HG02938 (cell line): ENCODE measurements around the gene OAT.
A peak's percentile ranks its signal among the peaks of the same experiment; 100 is the strongest.

Experiments
- ATAC-seq: cut with Tn5 transposase; IDR thresholded peaks from one replicate; pipeline ENCODE4 v1.9.1; 2021; ENCODE audit warnings: mild to moderate bottlenecking, moderate library complexity; ENCODE audit not compliant: unreplicated experiment

Gene OAT

DNA sequence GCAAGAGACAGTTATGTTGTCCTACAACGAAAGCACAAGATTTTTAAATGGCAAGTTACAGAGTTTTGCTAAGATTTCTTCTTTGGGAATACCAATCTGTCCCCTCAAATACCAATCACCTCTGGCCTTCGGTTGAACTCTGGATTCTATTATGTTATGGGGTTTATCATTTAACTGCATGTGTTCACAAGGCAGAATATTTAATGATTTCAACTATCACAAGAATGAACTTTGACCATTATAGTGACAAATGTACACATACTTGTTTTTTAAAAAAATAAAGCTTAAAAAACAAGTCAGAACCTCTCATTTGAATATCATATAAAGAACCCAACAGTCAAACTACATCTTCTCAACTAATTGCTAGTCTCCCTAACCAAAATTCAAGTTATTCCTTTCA lies 11.3 kb downstream of the OAT start:
- ATAC-seq = no peak

DNA sequence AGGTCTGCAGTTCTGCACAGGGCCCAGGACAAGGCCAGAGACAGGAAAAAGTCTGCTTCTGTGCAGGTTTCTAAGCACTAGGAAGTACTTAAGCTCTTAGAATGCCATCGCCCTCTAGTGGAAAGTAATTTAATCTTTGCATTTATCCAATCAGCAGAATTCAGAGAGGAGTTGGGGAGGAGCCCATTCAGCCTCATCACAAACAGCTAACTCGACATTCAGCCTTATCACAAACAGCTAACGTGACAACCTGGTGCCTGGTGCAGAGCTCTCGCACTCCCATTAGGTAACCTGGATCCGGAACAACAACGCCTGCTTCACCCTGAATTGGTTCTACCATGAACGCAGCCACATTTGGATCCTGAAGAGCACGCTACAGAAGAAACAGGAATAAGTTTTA lies 15.2 kb downstream of the OAT start:
- ATAC-seq = peak; percentile 96

DNA sequence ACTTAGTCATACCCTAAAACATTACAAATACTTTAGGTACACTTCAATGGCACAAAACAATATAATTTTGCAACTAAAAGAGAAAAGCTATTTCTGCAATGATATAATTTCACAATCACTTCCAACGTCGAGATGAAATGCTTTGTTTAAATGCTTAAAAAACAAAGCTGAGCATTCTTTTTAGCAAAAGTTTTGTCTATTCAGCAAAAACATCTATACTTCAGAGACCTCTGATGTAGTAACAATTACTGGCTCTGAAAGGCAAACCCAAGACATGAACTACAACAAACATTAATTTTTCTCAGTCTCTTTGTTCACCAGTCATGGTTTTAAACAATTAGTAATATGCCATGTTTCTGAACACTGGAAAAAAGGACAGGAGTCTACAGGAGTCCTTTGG lies 16.4 kb downstream of the OAT start:
- ATAC-seq = no peak

DNA sequence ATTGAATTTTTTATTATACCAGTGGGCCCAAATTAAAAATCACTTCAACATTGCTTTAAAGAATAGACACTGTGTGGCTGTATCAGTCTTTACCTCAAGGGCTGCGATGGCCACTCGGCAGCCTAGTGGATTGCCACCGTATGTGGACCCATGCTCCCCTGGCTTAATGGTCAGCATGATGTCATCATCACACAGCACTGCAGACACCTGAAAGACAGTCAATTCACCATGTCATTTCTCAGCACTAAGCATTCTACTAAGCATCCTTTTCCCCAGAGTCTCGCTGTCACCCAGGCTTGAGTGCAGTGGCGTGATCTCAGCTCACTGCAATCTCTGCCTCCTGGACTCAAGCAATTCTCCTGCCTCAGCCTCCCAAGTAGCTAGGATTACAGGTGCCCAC lies 17.1 kb downstream of the OAT start:
- no peak for ATAC-seq

DNA sequence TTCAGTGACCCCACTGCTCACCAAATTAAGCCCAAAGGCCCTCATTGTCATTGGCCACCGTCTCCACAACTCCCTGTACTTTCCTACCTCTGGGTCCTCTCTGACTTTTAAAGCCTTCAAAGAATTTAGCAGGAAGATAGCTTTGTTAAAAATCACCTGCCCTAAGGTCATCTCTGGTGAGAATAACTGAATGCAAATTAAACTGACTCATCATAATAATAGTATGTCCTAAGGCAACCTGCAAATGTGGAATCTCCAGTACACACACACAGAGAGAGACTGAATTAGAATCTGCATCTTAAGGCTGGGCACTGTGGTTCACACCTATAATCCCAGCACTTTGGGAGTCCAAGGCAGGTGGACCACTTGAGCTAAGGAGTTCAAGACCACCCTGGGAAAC lies 24.1 kb downstream of the OAT start:
- ATAC-seq = no peak

DNA sequence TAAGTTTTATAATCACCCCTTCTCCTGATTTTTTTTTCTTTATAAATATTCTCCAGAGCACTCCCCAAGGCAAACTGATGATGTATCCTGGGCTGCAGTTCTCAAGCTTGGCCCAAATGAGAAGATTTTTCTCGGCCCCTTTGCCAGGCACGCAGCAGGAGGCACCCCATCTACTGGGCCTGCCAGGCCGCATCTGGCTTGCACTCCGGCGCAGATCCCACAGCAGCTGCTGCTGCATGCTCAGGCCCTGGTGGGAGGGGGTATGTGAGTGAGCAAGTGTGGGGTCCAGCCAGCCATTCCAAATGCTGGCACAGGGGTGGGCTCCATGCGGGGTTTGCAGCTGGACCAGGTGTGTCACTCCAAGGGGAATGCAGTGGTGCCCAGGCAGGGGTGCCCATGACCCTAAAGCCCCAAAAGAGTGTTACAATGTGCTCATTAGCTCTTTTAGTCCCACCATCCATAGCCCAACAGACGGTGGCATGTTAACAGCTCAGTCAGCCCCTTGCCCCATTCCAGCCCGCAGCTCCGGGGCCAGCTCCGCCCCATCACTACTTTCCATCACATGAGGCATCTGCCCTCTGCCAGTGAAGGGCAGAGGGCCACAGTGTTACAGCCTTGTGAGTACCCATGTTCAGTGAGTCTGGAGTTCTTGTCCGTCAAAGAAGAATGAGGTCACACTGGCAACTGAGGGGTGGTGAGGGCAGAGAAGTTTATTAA lies 25.9 kb downstream of the OAT start:
- ATAC-seq = no peak

DNA sequence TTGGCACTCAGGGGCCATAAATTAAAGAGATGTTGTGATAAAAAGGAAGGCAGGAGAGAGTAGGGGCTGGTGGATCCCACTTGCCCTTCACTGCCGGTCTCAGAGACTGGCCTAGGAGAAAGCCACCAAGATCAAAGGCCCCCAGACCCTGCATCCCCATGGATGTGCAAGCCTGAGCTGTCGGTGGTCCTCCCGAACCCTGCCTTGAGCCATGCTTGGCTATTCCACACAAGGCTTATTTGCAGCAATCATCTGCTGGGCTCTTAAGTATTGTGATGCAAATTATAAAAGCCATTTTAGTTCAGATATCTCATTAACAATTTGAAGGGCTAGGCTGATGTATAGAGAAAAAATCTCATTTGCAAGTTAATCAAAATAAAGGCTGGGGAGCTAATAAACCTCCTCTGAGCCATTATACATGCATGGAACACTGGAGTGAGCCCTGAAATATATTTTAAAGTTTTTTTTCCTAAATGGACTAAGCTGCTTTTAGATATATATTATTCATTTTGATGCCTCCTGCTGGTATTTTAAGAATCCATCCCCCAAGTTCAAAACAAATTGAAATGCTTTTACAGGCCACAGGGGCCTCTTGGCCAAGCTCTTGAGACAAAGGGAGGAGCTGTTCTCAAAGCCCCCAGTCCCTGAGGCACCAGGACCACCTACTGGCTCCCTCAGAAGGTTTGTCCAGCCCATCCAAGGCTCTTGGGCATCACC lies 28.1 kb downstream of the OAT start:
- no peak for ATAC-seq

DNA sequence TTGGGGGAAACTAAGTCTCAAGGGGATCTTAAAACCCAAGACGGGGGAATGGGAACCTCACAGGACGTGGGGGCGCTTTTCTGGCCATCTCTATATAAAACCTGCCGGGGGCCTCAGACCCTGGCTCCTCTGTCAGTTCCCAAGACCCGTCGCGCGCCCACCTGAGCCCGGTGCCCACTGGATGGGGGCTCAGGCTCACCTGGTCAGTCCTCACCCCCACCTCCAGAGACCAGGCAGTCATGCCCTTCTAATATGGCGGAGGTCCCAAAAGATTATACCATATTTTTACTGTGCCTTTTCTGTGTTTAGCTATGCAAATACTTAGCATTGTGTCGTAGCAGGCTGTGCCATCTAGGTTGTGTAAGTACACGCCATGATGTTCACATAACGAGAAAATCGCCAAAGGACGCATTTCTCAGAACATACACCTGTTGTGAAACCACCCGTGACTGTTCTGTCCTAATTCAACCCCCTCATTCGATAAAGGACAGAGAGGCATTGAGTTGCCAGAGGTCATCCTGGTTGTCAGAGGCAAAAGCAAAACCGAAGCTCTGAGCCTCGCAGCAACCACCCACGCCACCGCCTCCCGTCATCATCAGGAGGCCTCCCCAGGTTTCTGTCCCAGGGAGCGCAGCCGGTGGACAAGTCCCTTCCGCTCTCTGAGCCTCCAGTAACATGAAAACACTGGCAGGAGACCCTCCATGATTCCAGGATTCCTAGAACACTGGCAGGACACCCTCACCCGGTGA lies 28.9 kb downstream of the OAT start:
- ATAC-seq = no peak

DNA sequence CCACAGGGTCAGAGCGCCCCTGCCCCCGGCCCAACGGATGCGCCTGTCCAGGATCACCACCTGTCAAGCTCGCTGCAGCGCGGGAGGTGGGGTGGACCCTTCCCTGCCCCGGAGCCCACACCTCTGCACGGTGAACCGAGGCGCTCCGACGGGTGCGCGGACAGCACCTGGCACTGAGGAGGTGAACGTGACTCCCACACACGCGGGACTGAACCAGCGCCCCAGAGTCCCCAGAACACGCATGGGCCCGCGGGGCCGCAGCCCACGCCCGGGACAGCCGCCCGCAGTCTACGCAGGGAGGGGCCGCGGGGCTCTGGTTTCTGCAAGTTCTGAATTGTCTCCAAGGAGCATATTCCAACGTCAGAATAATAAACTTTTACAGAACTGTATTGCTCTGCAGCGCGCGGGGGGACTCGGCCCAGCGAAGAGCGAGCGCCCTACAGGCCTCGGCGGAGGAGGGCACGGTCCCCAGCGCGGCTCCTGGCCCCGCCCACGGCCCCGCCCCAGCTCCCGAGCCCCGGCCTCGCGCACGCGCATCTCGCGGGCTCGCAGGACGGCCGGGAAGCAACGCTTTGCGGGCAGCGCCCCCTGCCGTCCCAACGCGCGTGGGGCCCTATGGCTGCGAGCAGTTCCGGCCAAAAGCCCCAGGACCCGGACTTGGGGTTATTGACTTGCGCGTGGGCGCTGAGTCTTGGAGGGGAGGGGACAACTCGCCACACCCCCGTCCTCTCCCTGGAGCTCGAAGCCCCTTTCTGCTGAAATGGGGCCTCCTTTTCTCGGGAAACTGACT lies 29.7 kb downstream of the OAT start:
- peak; percentile 69 for ATAC-seq

DNA sequence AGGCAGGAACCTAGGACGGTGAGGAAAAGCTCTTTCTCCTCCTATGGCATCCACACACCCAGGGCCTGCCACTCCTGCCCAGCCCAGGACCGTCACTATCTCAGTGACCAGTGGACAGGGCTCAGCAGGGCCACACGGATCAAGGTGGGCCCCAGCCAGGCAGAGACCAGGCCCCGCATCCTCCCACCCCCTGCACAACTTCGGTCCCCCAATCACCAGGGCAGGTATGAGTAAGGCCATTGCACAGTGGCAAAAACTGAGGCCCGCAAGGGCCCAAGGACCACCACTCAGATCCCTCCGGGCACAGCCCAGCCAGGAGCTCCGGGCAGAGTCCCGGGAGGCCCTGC lies 30.3 kb downstream of the OAT start:
- no peak for ATAC-seq

DNA sequence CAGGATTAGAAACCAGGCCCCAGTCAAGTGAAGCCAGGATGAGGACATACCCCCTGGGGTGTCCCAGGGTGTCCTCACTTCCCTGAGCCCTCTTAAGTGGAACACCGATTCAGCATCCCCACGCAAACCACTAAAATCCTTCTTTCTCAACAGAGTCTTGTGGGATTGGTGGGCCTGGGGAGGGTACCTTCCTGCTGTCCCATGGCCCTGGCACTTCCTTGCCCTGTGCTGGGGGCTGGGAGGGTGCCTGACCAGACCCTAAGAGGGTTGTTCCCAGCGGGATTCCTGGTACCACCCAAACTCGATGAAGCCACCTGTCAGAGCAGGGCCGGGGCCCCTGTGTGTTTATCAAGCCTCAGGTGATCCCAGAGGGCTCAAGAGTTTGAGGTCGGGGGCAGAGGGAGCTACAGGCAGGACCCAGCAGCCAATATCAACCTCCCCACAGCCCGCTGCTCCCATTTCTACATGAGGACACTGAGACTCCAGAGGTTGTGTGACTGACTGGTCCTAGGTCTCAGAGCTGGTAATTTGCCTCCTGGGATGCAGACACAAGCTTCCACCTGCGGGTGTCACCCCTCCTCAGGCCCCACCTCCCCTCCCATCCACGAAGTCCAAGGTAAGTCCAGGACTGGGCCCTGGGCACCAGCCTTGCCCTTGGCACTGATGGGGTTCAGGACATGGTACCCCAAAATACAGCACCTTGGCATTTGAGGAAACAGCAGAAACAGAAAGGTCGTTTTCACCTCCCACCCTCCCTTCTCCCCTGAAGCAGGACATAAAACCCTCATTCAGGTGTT lies 31.4 kb downstream of the OAT start:
- ATAC-seq = no peak

DNA sequence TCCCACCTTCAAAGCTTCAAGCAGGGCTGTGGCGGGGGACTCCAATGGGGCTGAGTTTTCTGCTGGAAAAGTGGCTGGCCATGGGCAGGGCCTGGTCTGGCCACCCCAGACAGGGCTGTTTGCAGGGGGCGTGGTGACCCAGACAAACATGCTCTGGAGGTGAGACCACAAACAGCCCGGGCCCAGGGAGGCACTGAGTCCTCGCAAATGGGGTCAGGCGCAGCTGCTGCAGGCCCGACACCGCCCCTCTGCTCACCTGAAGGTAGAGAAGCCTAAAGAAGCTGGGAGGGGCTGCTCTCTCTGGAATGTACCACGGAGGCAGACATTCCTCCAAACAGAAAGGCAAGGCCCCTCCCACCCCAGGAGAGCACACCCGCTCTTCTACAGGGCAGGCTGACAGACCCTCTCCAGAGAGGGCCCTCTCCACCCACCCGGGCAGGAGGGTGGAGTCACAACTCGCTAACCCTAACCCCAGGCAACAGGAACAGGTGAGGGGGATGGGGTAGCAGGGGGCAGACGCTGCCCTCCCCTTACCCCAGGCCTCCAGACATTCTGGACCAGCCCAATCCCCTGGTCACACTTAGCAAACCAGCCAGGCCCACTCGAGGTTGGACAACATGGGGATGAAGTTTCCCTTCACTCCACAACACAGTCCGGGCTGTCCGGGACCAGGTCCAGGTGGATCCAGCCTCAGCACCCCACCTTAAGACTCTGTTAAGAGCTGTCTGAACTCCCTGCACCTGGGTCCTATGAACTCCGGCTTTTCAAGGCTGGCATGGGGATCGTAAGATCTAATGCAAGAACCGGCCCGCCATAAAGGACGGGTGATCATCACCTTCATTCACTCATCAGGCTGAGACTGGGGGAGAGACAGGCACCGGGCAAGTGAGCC lies 32.3 kb downstream of the OAT start:
- no peak for ATAC-seq

DNA sequence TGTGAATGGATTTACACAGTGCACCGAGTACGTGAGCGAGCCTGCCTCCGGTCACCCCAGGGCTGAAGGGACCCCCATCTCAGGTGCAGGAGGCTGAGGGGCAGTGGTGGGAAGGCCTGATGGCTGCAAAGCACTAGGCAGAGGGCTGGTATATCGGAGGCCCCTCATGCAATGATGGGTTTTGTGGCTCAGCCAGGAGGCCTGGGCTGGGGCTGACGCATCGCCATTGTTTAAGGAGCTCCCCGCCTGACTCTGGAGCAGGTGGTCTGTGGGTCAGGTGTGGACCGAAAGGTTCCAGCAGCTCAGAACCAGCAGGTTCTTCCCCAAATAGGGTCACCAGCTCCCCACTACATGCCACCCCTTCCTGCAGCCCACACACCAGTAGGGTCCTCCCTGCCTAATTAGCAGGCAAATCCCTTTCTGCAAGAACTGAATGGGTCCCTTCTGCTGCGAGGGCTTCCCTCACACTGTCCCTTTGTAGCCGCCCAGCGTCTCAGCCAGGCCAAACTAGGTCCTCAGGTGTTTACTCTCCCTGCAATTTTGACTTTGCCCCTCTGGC lies 33.0 kb downstream of the OAT start:
- ATAC-seq = no peak

DNA sequence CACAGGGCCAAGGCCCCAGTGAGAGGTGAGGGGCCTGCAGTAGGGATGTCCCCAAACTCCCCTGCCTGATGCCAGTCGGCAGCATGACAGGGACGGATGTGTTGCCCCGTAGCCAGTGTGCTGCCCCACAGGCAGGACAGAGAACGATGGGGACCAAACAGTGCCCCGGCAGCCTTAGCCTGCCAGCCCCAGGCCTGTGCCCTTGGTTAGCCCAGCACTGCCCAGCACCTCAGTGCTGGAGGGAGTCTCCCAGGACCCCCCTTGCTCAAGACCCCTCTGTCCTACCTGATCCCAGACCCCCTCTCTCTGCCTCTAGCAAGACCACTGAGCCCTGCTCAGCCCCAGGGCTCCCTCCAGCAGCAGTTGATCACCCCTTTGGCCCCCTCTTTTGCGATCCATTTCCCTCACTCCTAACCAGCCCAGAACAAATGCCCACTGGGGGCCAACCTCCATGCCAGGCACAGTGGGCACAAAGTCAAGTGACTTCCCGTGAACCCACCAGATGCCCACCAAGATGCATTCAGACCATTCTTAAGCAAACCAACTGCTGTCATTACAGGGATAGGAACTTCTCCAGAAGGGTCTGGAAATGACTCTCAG lies 34.0 kb downstream of the OAT start:
- no peak for ATAC-seq

DNA sequence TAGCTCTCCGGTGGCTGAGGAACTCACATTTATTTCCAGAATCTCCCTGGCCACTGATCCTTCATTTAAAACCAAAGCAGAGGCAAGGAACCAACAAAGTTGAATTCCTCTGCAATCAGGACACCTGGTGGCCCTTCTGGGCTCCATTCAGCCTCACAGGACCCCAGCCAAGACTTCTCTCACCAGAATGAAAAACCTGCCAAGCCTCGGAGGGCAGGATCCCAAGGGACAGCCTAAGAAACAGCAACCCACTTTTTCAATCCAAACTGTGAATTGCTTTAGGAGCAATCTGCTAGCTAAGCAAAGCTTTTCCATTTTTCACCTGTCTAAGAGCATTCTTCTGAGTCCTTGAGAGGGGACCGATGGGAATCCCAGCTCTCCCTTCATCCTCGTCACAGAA lies 34.6 kb downstream of the OAT start:
- no peak for ATAC-seq

DNA sequence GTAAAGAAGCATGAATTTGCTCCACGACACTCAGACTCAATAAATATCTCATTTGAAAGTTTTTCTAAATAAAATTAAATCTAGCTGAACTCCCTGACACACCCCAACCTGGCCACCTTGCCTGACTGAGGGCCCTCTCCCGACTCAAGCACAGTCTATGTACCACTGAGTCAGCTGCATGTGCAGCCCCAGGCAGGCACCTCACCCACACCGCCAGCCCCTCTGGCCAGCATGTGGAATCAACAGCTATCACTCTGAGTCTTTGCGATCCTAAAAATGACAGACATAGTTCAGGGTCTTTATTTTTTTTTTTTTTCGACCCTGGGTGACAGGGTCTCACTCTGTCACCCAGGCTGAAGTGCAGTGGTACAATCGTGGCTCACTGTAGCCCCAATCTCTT lies 35.2 kb downstream of the OAT start:
- no peak for ATAC-seq

DNA sequence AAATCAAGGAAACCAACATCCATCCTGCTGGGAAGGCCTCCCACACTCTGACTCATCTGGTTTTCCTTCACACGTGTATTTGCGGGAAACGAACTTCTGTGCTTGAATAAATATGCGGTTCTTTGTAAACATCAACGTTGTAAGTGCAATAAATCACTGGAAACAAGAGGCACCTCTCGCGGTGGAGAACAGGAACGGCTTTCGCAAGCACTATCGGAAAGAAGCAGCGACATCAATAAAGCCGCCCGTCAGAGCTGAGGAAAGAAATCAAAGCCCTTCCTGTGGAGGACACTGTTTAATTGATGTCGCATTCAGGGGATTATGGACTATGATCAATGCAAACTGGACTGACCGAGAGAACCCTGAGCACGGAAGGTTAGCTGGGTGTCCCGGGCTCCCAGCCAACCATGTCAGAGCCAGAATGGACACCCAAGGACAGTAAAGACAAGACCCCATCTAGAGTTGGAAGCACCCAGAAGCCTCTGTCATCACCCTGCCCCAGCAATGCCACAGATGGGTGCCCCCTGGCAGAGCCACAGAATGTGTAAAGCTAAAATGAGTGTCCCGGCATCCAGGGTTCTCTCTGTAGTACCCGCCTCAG lies 37.6 kb downstream of the OAT start:
- ATAC-seq = no peak

DNA sequence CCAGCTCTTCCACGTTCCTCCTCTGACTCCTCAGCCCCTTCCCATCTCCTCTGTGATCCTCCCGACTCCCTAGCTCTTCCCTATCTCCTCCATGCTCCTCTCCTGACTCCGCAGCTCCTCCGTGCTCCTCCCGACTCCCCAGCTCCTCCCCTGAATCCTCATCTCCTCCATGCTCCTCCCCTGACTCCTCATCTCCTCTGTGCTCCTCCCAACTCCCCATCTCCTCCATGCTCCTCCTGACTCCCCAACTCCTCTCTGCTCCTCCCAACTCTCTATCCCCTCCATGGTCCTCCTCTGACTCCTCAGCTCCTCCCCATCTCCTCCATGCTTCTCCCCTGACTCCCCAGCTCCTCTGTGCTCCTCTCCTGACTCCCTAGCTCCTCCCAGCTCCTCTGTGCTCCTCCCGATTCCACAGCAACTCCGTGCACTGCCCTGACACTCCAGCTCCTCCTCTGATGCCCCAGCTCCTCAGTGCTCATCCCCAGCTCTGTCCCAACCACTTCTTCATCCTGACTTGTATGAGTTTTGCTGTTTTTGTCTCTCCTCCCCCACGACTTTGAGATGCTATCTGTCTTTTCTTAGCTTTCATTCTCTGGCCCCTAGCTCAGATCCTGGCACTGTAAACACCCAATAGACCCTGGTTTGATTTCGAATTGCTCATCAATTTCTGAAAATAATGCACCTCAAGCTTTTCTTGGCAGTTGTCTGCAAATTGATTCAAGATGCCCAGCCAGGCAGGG lies 38.3 kb downstream of the OAT start:
- no peak for ATAC-seq
